GM23338 (cell line): Measurements from ENCODE around the gene ASIC5.

Experiments
- CREB1 ChIP-seq: fragments of 250-450 bp; sonication (Bioruptor Pico); IDR thresholded peaks from 2 replicates; pipeline ENCODE4 v1.5.0; 2020; ENCODE audit warnings: low read depth, mild to moderate bottlenecking, moderate library complexity
- ETS1 ChIP-seq: IDR thresholded peaks from 2 replicates; pipeline ENCODE4 v1.6.1; 2016; ENCODE audit warnings: antibody characterized with exemption
- EZH2 ChIP-seq: fragments of 200-600 bp; sonication (generic); IDR thresholded peaks from one replicate; pipeline ENCODE4 v1.8.0; 2017; ENCODE audit warnings: antibody characterized with exemption, mild to moderate bottlenecking, low read depth; ENCODE audit not compliant: unreplicated experiment
- EZH2phosphoT487 ChIP-seq: fragments of 200-600 bp; sonication (generic); IDR thresholded peaks from one replicate; pipeline ENCODE4 v1.8.1; 2018; ENCODE audit warnings: antibody characterized with exemption; ENCODE audit not compliant: unreplicated experiment
- JUNB ChIP-seq: IDR thresholded peaks from one replicate; pipeline ENCODE4 v1.6.1; 2016; ENCODE audit warnings: antibody characterized with exemption; ENCODE audit not compliant: unreplicated experiment
- POLR2AphosphoS5 ChIP-seq: IDR thresholded peaks from 2 replicates; pipeline ENCODE4 v1.6.1; 2016; ENCODE audit warnings: antibody characterized with exemption, low read depth
- STAT1 ChIP-seq: IDR thresholded peaks from one replicate; pipeline ENCODE4 v1.6.1; 2016; ENCODE audit warnings: antibody characterized with exemption; ENCODE audit not compliant: unreplicated experiment
- ZNF331 ChIP-seq: fragments of 250-450 bp; sonication (Bioruptor Pico); IDR thresholded peaks from 2 replicates; pipeline ENCODE4 v1.5.0; 2020; ENCODE audit warnings: low read depth, mild to moderate bottlenecking, moderate library complexity
- TF ChIP-seq, protein P1 (sequence below), 2 experiments: fragments of 200-600 bp in 1 of 2; sonication (generic) in 1 of 2; conservative IDR thresholded peaks; 2 replicates each; pipeline versions ENCODE4 v1.5.1 to v1.6.1; 2016 to 2017; ENCODE audit warnings: antibody characterized with exemption in 2 of 2, low read depth in 2 of 2, mild to moderate bottlenecking in 2 of 2, moderate library complexity in 1 of 2
- TF ChIP-seq, protein P2 (sequence below): IDR thresholded peaks from one replicate; pipeline ENCODE4 v1.6.1; 2018; ENCODE audit warnings: antibody characterized with exemption; ENCODE audit not compliant: unreplicated experiment
- TF ChIP-seq, protein P3 (sequence below): fragments of 250-450 bp; sonication (Bioruptor Pico); IDR thresholded peaks from 2 replicates; pipeline ENCODE4 v1.5.0; 2020; ENCODE audit warnings: mild to moderate bottlenecking, moderate library complexity

GRCh38 chr4:155789982-155790381 is 76.1 kb downstream of the ASIC5 start:
- TF ChIP-seq, protein P1, sequence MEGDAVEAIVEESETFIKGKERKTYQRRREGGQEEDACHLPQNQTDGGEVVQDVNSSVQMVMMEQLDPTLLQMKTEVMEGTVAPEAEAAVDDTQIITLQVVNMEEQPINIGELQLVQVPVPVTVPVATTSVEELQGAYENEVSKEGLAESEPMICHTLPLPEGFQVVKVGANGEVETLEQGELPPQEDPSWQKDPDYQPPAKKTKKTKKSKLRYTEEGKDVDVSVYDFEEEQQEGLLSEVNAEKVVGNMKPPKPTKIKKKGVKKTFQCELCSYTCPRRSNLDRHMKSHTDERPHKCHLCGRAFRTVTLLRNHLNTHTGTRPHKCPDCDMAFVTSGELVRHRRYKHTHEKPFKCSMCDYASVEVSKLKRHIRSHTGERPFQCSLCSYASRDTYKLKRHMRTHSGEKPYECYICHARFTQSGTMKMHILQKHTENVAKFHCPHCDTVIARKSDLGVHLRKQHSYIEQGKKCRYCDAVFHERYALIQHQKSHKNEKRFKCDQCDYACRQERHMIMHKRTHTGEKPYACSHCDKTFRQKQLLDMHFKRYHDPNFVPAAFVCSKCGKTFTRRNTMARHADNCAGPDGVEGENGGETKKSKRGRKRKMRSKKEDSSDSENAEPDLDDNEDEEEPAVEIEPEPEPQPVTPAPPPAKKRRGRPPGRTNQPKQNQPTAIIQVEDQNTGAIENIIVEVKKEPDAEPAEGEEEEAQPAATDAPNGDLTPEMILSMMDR (conservative IDR thresholded peaks at IDR 0.05; ENCODE audit: low read depth in 2 of 2), result no peak
- TF ChIP-seq EZH2, result no peak
- no peak for TF ChIP-seq POLR2AphosphoS5
- TF ChIP-seq EZH2phosphoT487, result no peak
- TF ChIP-seq, protein P2, sequence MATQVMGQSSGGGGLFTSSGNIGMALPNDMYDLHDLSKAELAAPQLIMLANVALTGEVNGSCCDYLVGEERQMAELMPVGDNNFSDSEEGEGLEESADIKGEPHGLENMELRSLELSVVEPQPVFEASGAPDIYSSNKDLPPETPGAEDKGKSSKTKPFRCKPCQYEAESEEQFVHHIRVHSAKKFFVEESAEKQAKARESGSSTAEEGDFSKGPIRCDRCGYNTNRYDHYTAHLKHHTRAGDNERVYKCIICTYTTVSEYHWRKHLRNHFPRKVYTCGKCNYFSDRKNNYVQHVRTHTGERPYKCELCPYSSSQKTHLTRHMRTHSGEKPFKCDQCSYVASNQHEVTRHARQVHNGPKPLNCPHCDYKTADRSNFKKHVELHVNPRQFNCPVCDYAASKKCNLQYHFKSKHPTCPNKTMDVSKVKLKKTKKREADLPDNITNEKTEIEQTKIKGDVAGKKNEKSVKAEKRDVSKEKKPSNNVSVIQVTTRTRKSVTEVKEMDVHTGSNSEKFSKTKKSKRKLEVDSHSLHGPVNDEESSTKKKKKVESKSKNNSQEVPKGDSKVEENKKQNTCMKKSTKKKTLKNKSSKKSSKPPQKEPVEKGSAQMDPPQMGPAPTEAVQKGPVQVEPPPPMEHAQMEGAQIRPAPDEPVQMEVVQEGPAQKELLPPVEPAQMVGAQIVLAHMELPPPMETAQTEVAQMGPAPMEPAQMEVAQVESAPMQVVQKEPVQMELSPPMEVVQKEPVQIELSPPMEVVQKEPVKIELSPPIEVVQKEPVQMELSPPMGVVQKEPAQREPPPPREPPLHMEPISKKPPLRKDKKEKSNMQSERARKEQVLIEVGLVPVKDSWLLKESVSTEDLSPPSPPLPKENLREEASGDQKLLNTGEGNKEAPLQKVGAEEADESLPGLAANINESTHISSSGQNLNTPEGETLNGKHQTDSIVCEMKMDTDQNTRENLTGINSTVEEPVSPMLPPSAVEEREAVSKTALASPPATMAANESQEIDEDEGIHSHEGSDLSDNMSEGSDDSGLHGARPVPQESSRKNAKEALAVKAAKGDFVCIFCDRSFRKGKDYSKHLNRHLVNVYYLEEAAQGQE, result no peak
- TF ChIP-seq ZNF331 (CRISPR knock-in tag), result no peak
- TF ChIP-seq CREB1, result no peak
- no peak for TF ChIP-seq JUNB
- TF ChIP-seq, protein P3, sequence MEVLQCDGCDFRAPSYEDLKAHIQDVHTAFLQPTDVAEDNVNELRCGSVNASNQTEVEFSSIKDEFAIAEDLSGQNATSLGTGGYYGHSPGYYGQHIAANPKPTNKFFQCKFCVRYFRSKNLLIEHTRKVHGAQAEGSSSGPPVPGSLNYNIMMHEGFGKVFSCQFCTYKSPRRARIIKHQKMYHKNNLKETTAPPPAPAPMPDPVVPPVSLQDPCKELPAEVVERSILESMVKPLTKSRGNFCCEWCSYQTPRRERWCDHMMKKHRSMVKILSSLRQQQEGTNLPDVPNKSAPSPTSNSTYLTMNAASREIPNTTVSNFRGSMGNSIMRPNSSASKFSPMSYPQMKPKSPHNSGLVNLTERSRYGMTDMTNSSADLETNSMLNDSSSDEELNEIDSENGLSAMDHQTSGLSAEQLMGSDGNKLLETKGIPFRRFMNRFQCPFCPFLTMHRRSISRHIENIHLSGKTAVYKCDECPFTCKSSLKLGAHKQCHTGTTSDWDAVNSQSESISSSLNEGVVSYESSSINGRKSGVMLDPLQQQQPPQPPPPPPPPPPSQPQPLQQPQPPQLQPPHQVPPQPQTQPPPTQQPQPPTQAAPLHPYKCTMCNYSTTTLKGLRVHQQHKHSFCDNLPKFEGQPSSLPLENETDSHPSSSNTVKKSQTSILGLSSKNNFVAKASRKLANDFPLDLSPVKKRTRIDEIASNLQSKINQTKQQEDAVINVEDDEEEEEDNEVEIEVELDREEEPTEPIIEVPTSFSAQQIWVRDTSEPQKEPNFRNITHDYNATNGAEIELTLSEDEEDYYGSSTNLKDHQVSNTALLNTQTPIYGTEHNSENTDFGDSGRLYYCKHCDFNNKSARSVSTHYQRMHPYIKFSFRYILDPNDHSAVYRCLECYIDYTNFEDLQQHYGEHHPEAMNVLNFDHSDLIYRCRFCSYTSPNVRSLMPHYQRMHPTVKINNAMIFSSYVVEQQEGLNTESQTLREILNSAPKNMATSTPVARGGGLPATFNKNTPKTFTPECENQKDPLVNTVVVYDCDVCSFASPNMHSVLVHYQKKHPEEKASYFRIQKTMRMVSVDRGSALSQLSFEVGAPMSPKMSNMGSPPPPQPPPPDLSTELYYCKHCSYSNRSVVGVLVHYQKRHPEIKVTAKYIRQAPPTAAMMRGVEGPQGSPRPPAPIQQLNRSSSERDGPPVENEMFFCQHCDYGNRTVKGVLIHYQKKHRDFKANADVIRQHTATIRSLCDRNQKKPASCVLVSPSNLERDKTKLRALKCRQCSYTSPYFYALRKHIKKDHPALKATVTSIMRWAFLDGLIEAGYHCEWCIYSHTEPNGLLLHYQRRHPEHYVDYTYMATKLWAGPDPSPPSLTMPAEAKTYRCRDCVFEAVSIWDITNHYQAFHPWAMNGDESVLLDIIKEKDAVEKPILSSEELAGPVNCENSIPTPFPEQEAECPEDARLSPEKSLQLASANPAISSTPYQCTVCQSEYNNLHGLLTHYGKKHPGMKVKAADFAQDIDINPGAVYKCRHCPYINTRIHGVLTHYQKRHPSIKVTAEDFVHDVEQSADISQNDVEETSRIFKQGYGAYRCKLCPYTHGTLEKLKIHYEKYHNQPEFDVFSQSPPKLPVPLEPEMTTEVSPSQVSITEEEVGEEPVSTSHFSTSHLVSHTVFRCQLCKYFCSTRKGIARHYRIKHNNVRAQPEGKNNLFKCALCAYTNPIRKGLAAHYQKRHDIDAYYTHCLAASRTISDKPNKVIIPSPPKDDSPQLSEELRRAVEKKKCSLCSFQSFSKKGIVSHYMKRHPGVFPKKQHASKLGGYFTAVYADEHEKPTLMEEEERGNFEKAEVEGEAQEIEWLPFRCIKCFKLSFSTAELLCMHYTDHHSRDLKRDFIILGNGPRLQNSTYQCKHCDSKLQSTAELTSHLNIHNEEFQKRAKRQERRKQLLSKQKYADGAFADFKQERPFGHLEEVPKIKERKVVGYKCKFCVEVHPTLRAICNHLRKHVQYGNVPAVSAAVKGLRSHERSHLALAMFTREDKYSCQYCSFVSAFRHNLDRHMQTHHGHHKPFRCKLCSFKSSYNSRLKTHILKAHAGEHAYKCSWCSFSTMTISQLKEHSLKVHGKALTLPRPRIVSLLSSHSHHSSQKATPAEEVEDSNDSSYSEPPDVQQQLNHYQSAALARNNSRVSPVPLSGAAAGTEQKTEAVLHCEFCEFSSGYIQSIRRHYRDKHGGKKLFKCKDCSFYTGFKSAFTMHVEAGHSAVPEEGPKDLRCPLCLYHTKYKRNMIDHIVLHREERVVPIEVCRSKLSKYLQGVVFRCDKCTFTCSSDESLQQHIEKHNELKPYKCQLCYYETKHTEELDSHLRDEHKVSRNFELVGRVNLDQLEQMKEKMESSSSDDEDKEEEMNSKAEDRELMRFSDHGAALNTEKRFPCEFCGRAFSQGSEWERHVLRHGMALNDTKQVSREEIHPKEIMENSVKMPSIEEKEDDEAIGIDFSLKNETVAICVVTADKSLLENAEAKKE (CRISPR knock-in tag), result no peak
- TF ChIP-seq STAT1, result no peak
- TF ChIP-seq ETS1, result no peak
